Lower lobe of right lung (tissue), 2 donors: Measurements from ENCODE around the gene MMD. TPM values are rescaled to one million over a fixed set of nuclear protein-coding genes. Genes with fewer than 3 reads are reported as not detected.
"Not testable (repeated sequence)": the region's sequence is repeated elsewhere in the genome, so short reads cannot be mapped to it uniquely, and the experiment has no call there.

Experiments used
- ATAC-seq, 2 donors: fragments of 200-7000 bp; cut with Tn5 transposase; one replicate each; pipeline ENCODE4 v1.9.1; 2020 to 2022; ENCODE audit warnings: mild to moderate bottlenecking in 2 of 2, moderate library complexity in 2 of 2
- DNase-seq: peaks from one replicate; pipeline ENCODE4 v3.0.0-alpha.2; 2020
- H3K27ac ChIP-seq: fragments of 200-600 bp; one replicate; pipeline ENCODE4 v1.8.0; 2022
- H3K27me3 ChIP-seq: fragments of 200-600 bp; one replicate; pipeline ENCODE4 v1.8.0; 2022; ENCODE audit warnings: low read depth
- H3K36me3 ChIP-seq: fragments of 200-600 bp; one replicate; pipeline ENCODE4 v1.8.0; 2022; ENCODE audit warnings: mild to moderate bottlenecking
- H3K4me1 ChIP-seq: fragments of 200-600 bp; one replicate; pipeline ENCODE4 v1.8.0; 2022
- H3K4me3 ChIP-seq: fragments of 200-600 bp; one replicate; pipeline ENCODE4 v1.8.0; 2022; ENCODE audit warnings: mild to moderate bottlenecking
- H3K9me3 ChIP-seq: fragments of 200-600 bp; one replicate; pipeline ENCODE4 v1.8.0; 2022
- intact Hi-C: fragments of 100-400 bp; cut with DNase I; formaldehyde crosslinking; loops from one replicate; pipeline ENCODE4 v1.11.0; 2022
- total RNA-seq: library from RNA; stranded (reverse); fragmentation: NEBNext Ultra II Directional; extraction: Animal tissue kit (Norgen Biotek cat#: 25700); gene quantifications from one replicate; pipeline ENCODE4 v1.2.1, GENCODE V29; 2021
- TF ChIP-seq, protein P1 (sequence below): fragments of 200-600 bp; IDR thresholded peaks from one replicate; pipeline ENCODE4 v1.8.0; 2022; ENCODE audit warnings: antibody characterized with exemption, mild to moderate bottlenecking
- donor health status: DM: no; HTN: yes; CAD: no; lungs with severe emphysema.

MMD gene
- total RNA-seq, 1 donor from 2014 or later, result 23.1 TPM

DNA sequence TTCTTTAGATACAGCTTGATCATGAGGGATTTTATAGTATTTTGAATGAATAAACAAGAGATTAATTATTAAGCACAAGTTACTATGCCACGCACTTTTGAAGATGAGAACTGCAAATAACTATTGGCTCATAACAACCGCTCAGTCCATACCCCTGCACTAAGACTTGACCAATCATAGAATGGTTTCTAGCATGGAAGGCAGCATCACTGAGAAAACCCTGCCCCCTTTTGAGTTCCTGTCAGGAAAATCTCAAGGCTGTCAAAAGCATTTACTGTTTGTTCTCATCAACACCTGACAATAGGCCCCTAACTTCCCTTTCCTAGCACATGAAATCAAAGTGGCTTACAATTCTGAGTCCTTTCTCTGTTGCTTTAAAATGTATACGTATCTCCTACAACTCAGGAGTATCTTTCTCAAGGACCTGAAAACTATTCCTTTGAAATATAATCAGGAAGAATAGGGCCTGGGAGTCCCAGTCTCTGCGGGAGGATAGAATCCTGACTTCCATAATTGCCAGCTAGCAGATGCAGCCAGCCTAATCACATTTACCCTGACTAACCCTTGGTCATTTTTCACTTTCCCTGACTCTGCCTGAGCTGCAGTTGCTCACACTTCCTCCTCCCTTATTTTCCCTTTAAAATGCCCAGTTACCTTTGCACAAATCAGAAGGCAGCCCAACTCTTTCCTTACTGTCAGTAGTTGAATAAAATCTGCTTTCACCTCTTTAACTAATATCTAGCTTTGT is 9.1 kb upstream of the MMD start:
- no peaks in the 10 kb centered on the region for H3K36me3 ChIP-seq
- no peaks in the 10 kb centered on the region for H3K27me3 ChIP-seq
- ATAC-seq (no peak), DNase-seq (no peak)
- H3K9me3 ChIP-seq, result no peaks in the 10 kb centered on the region
- intact Hi-C loops, result no loop called here
- TF ChIP-seq, protein P1, sequence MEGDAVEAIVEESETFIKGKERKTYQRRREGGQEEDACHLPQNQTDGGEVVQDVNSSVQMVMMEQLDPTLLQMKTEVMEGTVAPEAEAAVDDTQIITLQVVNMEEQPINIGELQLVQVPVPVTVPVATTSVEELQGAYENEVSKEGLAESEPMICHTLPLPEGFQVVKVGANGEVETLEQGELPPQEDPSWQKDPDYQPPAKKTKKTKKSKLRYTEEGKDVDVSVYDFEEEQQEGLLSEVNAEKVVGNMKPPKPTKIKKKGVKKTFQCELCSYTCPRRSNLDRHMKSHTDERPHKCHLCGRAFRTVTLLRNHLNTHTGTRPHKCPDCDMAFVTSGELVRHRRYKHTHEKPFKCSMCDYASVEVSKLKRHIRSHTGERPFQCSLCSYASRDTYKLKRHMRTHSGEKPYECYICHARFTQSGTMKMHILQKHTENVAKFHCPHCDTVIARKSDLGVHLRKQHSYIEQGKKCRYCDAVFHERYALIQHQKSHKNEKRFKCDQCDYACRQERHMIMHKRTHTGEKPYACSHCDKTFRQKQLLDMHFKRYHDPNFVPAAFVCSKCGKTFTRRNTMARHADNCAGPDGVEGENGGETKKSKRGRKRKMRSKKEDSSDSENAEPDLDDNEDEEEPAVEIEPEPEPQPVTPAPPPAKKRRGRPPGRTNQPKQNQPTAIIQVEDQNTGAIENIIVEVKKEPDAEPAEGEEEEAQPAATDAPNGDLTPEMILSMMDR, result no peak
- no peak overlapping the region for H3K27ac ChIP-seq
- peaks cover 17% of the 10 kb centered on the region for H3K4me1 ChIP-seq
- H3K4me3 ChIP-seq, result no peak overlapping the region

DNA sequence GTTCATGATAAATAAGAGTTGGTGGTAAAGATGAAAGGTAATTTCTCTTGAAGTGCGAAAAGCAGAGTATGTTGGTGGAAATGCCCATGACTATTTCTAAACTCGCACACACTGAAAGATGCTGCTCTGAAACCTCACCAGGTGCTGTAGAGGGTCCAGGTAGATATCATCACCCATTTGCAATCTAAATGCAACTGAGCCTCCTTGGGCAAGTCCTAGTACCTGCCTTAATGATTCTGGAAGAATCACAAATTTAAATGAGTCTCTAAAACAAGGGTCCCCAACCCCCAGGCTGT is 5.9 kb upstream of the MMD start:
- Histone ChIP-seq H3K27ac (no peak overlapping the region), H3K4me3 (no peak overlapping the region), H3K27me3 (no peaks in the 10 kb centered on the region), H3K4me1 (peaks cover 3% of the 10 kb centered on the region), H3K9me3 (no peaks in the 10 kb centered on the region), H3K36me3 (no peaks in the 10 kb centered on the region)
- TF ChIP-seq, protein P1, result no peak
- intact Hi-C loops, result no loop called here
- no peak for DNase-seq
- ATAC-seq, result no peak

DNA sequence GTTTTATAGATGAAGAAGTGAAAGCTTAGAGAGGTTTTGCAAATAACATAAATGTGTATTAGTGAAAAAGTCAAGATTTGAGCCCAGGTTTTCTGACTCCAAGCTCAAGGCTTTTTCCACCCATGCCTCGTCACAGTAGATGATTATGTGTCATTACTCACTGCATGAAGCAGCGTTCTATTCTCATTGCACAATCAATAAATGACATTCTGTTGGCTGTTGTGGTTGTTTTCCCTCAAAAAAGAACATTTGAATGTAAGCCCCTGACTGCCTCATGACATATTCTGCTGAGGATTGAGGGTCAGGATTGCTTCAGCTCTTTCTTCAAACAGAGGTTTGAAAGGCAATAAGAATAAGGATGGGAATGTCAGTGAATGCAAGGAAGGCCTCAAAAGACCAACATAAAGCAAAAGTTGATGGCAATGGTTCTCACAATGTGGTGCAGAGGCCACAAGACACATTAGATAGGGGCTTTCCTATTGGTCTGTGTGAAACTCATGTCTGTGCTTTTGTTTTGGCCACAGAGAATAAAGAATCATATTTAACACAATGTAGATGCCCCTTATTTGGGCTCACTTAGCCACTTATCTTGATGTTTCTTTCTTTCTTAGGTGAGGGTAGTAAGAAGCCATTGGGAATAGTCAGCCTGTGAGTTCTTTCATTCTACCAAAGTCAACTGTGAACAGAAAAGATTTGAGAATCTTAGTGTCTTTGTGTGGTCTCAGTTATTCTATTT is 5.4 kb upstream of the MMD start:
- intact Hi-C loops, result no loop called here
- ATAC-seq, result no peak
- no peak for DNase-seq
- H3K27ac ChIP-seq, result no peak overlapping the region
- TF ChIP-seq, protein P1, result no peak
- H3K4me1 ChIP-seq, result peaks cover 5% of the 10 kb centered on the region
- H3K4me3 ChIP-seq, result no peak overlapping the region
- H3K36me3 ChIP-seq, result no peaks in the 10 kb centered on the region
- no peaks in the 10 kb centered on the region for H3K27me3 ChIP-seq
- no peaks in the 10 kb centered on the region for H3K9me3 ChIP-seq

DNA sequence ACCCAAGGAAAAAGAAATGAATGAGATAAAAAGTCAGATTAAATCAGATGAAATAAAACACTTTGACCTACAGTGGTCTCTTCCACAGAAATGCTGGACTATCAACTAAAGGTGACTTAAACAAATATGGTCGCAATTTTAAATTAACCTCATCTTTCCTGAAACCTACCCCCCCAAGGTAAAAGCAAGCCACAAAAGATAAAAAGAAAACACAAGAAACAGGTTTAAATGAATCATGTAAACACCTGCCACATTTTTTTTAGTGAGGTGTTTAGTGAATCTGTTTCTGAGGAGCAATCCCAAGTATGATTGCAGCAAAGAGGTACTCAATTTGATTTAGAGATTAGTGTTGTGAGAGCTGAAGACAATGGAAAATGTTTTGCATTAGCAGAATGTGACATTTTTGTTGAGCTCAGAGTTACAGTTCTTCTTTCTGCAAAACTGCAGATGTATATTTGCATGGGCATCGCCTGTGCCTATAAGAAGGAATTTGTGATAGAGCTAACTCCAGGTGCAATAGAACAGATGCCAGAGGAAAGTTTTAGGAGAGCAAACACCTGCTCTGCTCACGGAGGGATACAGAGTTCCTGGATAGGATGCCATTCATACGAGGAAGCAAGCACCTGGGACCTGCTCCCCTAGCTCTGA is 3.4 kb upstream of the MMD start:
- Histone ChIP-seq H3K36me3 (no peaks in the 10 kb centered on the region), H3K4me1 (peaks cover 14% of the 10 kb centered on the region), H3K4me3 (no peak overlapping the region), H3K27ac (no peak overlapping the region), H3K27me3 (no peaks in the 10 kb centered on the region), H3K9me3 (no peaks in the 10 kb centered on the region)
- ATAC-seq (no peak), DNase-seq (no peak)
- intact Hi-C loops, result no loop called here
- TF ChIP-seq, protein P1, result no peak

DNA sequence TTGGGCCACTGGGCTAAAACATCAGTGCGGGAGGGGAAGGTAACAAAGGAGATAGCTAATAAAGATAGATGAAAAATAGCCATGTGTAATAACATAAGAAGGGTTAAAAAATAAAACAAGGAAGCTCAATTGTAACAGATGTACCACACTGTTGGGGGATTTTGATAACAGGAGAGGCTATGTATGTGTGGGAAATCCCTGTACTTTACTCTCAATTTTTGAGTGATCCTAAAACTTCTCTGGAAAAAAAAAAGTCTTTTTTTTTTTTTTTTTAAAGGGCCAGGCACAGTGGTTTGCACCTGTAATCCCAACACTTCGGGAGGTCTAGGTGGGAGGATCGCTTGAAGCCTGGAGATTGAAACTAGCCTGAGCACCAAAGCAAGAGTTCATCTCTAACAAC is 1.9 kb upstream of the MMD start:
- Histone ChIP-seq H3K9me3 (no peaks in the 10 kb centered on the region), H3K4me1 (peaks cover 24% of the 10 kb centered on the region), H3K27ac (no peak overlapping the region), H3K27me3 (no peaks in the 10 kb centered on the region), H3K4me3 (no peak overlapping the region), H3K36me3 (no peaks in the 10 kb centered on the region)
- ATAC-seq (no peak), DNase-seq (no peak)
- TF ChIP-seq, protein P1, result no peak
- intact Hi-C loops, result no loop called here

DNA sequence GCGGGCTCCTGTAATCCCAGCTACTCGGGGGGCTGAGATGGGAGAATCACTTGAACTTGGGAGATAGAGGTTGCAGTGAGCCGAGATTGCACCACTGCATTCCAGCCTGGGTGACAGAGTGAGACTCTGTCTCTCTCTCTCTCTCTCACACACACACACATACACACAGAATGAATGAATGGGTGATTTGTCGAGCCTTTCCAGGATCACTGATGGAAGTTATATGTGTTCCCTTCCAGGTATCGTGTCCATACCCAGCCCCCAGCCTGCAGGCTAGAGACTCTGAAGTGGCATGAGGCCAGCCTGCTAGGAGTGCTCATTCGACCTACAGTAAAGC is 1.2 kb upstream of the MMD start:
- H3K27me3 ChIP-seq, ATAC-seq, intact Hi-C loops, DNase-seq, H3K9me3 ChIP-seq, H3K36me3 ChIP-seq, H3K4me3 ChIP-seq, H3K27ac ChIP-seq: not testable (repeated sequence)
- H3K4me1 ChIP-seq, result peaks cover 24% of the 10 kb centered on the region
